GM18505 (cell line): ENCODE data around the gene CFAP210.
"Not testable (repeated sequence)": the region's sequence is repeated elsewhere in the genome, so short reads cannot be mapped to it uniquely, and the experiment has no call there.

Experiments
- ATAC-seq: cut with Tn5 transposase; IDR thresholded peaks from one replicate; pipeline ENCODE4 v1.9.1; 2021; ENCODE audit not compliant: unreplicated experiment
- POLR2A ChIP-seq: IDR thresholded peaks from 4 replicates; pipeline ENCODE4 v1.6.1; 2011; ENCODE audit warnings: borderline replicate concordance; ENCODE audit not compliant: insufficient read depth, insufficient read length; ENCODE audit errors: extremely low read depth

CFAP210 gene

DNA sequence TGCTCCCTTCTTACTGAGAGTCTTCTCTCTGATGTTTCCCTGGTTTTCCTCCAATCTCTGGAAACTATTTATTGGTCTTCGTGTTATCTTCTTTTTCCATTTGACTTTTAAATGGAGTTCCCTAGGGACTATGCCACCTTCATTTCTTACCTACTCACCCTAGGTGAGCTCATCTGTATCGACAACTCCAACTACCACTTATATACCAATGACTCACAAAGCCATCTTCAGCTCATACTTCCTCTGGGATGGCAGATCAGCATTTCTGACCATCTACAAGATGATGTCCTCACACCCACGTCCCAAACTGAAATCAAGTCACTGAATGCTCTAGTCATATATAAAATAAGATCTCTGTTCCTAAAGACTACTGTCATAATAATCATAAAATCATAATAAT, 40.6 kb downstream of the CFAP210 start:
- TF ChIP-seq POLR2A = no peak

DNA sequence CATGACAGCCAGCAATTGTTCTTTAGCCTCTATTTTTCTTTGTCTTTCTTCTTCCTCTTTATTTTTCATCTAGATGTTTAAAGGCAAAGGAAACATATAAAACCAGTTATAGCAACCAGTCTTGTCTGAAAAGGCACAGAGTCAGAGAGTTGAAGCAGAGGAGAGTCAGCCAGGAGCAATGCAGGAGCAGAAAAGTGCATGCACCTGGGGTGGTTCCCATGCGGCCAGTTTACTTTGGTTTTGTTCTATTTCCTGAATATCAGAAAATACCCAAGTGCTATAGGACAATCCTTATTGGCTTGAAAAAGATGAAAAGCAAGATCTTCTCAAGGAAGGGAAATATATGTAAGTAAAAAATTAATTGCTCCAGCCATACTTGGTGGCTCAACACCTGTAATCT, 44.9 kb downstream of the CFAP210 start:
- TF ChIP-seq POLR2A = no peak
- ATAC-seq = no peak

More for the DNA sequence above, 40.6 kb downstream of the CFAP210 start:
- ATAC-seq = no peak

GRCh38 chr2:169647496-169647895, 46.7 kb downstream of the CFAP210 start:
- no peak for ATAC-seq
- TF ChIP-seq POLR2A = no peak

DNA sequence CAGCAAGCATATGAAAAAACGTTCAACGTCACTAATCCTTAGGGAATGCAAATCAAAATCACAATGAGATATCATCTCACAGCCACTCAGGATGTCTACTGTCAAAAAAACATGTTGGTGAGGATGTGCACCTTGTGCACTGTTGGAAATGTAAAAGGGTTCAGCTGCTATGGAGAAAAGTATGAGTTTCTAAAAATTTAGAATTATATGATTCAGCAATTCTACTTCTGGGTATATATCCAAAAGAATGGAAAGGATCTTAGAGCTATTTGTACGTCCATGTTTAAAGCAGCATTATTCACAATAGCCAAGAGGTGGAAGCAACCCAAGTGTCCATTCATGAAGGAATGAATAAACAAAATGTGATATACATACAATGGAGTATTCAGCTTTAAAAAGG, 50.0 kb downstream of the CFAP210 start:
- TF ChIP-seq POLR2A = no peak
- no peak for ATAC-seq

GRCh38 chr2:169641464-169641863, 52.7 kb downstream of the CFAP210 start:
- ATAC-seq = no peak
- no peak for TF ChIP-seq POLR2A

DNA sequence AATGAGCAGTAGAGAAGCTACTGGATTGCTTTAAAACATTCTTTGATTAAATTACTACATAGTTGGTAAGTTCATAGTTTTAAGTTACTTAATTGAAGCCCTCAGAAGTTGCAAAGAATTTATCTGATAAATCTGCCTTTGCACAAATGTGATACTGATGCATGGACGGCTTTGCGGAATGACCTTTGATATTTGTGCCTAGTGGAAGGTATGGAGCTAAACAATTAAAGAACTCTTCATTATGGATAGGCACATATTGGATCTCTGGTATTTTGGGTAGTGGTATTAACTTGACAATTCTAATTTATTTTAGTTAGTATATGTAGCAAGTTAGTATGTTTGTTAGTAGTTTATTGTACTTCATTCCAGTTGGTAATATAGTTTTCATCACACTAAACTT, 54.1 kb downstream of the CFAP210 start:
- ATAC-seq = no peak
- TF ChIP-seq POLR2A = no peak

DNA sequence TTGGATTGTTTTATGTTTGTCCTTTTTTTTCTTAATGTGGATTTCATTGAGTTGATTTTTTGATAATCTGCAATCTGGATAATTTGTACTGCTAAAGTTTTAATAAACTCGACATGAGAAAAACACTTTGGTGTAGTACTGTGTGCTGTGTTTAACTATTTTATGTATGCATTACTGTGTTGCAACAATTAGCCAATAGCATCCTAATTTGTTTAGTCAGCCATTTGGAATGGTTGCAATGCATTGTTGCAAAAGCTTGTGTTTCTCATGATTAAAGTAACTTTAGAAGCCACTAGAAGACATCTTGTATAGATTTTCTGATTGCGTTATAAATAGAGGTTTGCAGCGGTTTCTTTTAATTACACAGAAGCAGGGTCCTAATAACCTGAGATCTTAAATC, 56.6 kb downstream of the CFAP210 start:
- no peak for TF ChIP-seq POLR2A
- ATAC-seq = no peak

DNA sequence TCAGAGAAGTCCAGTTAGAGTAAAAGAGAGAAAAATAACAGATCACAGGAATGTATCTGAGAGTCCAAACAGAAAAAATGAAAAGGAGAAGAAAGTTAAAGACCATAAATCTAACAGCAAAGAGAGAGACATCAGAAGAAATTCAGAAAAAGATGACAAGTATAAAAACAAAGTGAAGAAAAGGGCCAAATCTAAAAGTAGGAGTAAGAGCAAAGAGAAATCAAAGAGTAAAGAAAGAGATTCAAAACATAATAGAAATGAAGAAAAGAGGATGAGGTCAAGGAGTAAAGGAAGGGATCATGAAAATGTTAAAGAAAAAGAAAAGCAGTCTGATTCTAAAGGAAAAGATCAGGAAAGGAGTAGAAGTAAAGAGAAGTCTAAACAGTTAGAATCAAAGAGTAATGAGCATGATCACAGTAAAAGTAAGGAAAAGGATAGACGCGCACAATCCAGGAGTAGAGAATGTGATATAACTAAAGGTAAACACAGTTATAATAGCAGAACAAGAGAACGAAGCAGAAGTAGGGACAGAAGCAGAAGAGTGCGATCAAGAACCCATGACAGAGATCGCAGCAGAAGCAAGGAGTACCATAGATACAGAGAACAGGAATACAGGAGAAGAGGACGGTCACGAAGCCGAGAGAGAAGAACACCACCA, 57.6 kb downstream of the CFAP210 start:
- no peak for ATAC-seq

GRCh38 chr2:169625781-169626180, 68.4 kb downstream of the CFAP210 start:
- no peak for ATAC-seq

More for the DNA sequence above, 57.6 kb downstream of the CFAP210 start:
- TF ChIP-seq POLR2A = no peak

DNA sequence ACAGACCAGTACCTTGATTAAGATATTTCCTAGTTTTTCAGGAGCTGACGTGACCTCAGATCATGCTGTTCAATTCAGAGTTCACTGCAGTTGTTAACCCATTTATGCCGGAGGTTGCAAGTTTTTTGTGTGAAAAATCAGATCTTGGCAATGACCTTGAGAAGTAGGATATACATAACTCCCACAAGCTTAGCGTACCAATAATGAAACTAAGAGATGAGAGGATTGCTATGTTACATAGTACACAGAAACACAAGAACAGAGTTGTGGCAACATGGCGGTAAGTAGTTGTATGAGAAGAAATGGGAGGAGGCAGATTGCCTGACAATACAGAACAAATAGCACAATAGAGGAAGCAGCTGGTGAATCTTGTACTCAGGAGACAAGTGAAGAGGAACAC, 71.0 kb downstream of the CFAP210 start:
- TF ChIP-seq POLR2A = no peak
- no peak for ATAC-seq

More at GRCh38 chr2:169625781-169626180, 68.4 kb downstream of the CFAP210 start:
- no peak for TF ChIP-seq POLR2A

GRCh38 chr2:169620509-169620908, 73.7 kb downstream of the CFAP210 start:
- no peak for TF ChIP-seq POLR2A
- no peak for ATAC-seq

GRCh38 chr2:169619946-169620345, 74.3 kb downstream of the CFAP210 start:
- TF ChIP-seq POLR2A = no peak
- no peak for ATAC-seq

- not testable (repeated sequence) for ATAC-seq
Observed at GRCh38 chr2:169615982-169616381, 78.2 kb downstream of the CFAP210 start.

GRCh38 chr2:169613876-169614275, 80.3 kb downstream of the CFAP210 start:
- no peak for TF ChIP-seq POLR2A
- no peak for ATAC-seq

GRCh38 chr2:169609264-169609663, 84.9 kb downstream of the CFAP210 start:
- no peak for TF ChIP-seq POLR2A
- ATAC-seq = no peak
